ENCODE results near the gene ST3GAL4.

Gene ST3GAL4

GRCh38 chr11:126393143-126393542, 37.7 kb downstream of the ST3GAL4 start:
- TF ChIP-seq NFIC (IDR thresholded peaks at IDR 0.05) (no peak), RAD21 (IDR thresholded peaks at IDR 0.05; ENCODE audit: low read depth) (no peak), FOXM1 (IDR thresholded peaks at IDR 0.05; ENCODE audit: borderline replicate concordance, low read depth) (no peak), EP300 (IDR thresholded peaks at IDR 0.05; ENCODE audit: borderline replicate concordance) (no peak), YY1 (IDR thresholded peaks at IDR 0.05; ENCODE audit: low read depth) (no peak)

- no peak for TF ChIP-seq USF1 (IDR thresholded peaks at IDR 0.05)
- TF ChIP-seq RAD21 (IDR thresholded peaks at IDR 0.05; ENCODE audit: low read depth) = no peak
- no peak for TF ChIP-seq CEBPB (IDR thresholded peaks at IDR 0.05)
- no peak for TF ChIP-seq ZBTB7A (IDR thresholded peaks at IDR 0.05; ENCODE audit: low read depth)
- no peak for TF ChIP-seq REST (IDR thresholded peaks at IDR 0.05; ENCODE audit: low read depth)
- TF ChIP-seq EGR1 (IDR thresholded peaks at IDR 0.05) = no peak
- no peak for TF ChIP-seq MAX (IDR thresholded peaks at IDR 0.05)
- no peak for TF ChIP-seq CREB1 (IDR thresholded peaks at IDR 0.05; ENCODE audit: low read depth)
- no peak for TF ChIP-seq FOXM1 (IDR thresholded peaks at IDR 0.05; ENCODE audit: borderline replicate concordance, low read depth)
- TF ChIP-seq TCF12 (IDR thresholded peaks at IDR 0.05; ENCODE audit: low read depth) = no peak
- no peak for TF ChIP-seq TAF1 (IDR thresholded peaks at IDR 0.05; ENCODE audit: low read depth)
- TF ChIP-seq NFIC (IDR thresholded peaks at IDR 0.05) = no peak
- no peak for TF ChIP-seq TEAD4 (IDR thresholded peaks at IDR 0.05)
- TF ChIP-seq YY1 (IDR thresholded peaks at IDR 0.05; ENCODE audit: low read depth) = no peak
- no peak for TF ChIP-seq EP300 (IDR thresholded peaks at IDR 0.05; ENCODE audit: borderline replicate concordance)
Observed at GRCh38 chr11:126394036-126394435, 38.5 kb downstream of the ST3GAL4 start.

- TF ChIP-seq TCF12 (IDR thresholded peaks at IDR 0.05; ENCODE audit: low read depth) (no peak), EGR1 (IDR thresholded peaks at IDR 0.05) (no peak), NFIC (IDR thresholded peaks at IDR 0.05) (no peak), TAF1 (IDR thresholded peaks at IDR 0.05; ENCODE audit: low read depth) (no peak), USF1 (IDR thresholded peaks at IDR 0.05) (no peak), CREB1 (IDR thresholded peaks at IDR 0.05; ENCODE audit: low read depth) (no peak), FOXM1 (IDR thresholded peaks at IDR 0.05; ENCODE audit: borderline replicate concordance, low read depth) (no peak), REST (IDR thresholded peaks at IDR 0.05; ENCODE audit: low read depth) (no peak), ZBTB7A (IDR thresholded peaks at IDR 0.05; ENCODE audit: low read depth) (no peak), MAX (IDR thresholded peaks at IDR 0.05) (no peak), YY1 (IDR thresholded peaks at IDR 0.05; ENCODE audit: low read depth) (no peak), EP300 (IDR thresholded peaks at IDR 0.05; ENCODE audit: borderline replicate concordance) (no peak), TEAD4 (IDR thresholded peaks at IDR 0.05) (no peak), CEBPB (IDR thresholded peaks at IDR 0.05) (no peak), RAD21 (IDR thresholded peaks at IDR 0.05; ENCODE audit: low read depth) (no peak)
Observed at GRCh38 chr11:126396965-126397364, 41.5 kb downstream of the ST3GAL4 start.

GRCh38 chr11:126398296-126398695, 42.8 kb downstream of the ST3GAL4 start:
- TF ChIP-seq RAD21 (IDR thresholded peaks at IDR 0.05; ENCODE audit: low read depth) (no peak), ZBTB7A (IDR thresholded peaks at IDR 0.05; ENCODE audit: low read depth) (no peak), USF1 (IDR thresholded peaks at IDR 0.05) (no peak), TAF1 (IDR thresholded peaks at IDR 0.05; ENCODE audit: low read depth) (no peak), EP300 (IDR thresholded peaks at IDR 0.05; ENCODE audit: borderline replicate concordance) (no peak), REST (IDR thresholded peaks at IDR 0.05; ENCODE audit: low read depth) (no peak)

Data from Ishikawa (cell line).